Endometrial microvascular endothelial cells (primary cell): ENCODE results near the gene CTCF. TPM values are rescaled to one million over a fixed set of nuclear protein-coding genes. Genes with fewer than 3 reads are reported as not detected.

Source experiments
- in situ Hi-C: cut with HindIII; loops from 2 replicates; pipeline ENCODE4 v1.10.0; 2017; ENCODE audit warnings: low sequenced_read_pairs, low pct_unique_long_range_greater_than_20kb; ENCODE audit errors: inconsistent ontology term
- total RNA-seq: library from RNA; depleted of rRNA; stranded (reverse); fragments of >200 nt; gene quantifications from one replicate; pipeline ENCODE4 v1.2.3, GENCODE V29; 2015; ENCODE audit errors: inconsistent ontology term

The CTCF gene
- total RNA-seq, 1 donor from 2014 or later = 29.8 TPM

DNA sequence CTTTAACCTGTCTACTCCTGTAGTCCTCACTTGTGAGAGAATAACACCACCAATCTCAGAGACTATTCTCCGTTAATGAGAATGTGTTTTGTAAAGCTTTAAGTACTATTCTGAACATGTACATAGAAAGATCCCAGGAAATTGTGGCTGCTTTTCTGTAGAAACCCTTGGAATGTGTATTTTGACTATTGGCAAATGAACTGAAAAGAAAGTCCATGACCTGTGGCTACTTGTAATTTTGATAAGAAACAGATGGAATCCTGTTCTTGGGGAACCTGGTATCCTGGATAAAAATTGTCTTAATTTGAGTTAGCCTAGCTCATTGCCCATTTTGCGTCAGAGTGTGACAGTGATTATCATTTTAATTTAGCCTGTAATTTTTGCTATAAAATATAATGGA is 9.1 kb downstream of the CTCF start:
- in situ Hi-C loops = no loop called here

DNA sequence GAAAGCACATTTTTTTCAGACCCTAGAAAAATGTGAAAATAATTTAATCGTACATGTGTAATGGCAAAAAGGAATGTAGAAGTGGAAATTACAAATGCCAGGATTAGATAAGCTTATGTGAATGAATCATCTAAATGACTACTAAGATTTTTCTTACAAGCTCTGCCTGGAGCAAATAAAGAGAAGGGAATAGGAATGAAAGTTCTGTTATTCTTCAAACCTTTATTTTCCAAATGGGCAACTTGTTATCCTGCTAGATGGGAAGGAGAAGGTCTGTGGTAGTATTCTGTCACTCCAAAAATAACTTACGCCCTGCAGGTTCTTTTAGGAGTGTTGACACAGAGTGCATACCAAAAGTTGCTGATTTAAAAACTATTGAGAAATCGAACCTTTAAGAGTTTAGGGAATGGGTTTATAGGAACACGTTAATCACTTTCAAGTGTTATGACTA is 9.7 kb downstream of the CTCF start:
- in situ Hi-C loops = no loop called here

DNA sequence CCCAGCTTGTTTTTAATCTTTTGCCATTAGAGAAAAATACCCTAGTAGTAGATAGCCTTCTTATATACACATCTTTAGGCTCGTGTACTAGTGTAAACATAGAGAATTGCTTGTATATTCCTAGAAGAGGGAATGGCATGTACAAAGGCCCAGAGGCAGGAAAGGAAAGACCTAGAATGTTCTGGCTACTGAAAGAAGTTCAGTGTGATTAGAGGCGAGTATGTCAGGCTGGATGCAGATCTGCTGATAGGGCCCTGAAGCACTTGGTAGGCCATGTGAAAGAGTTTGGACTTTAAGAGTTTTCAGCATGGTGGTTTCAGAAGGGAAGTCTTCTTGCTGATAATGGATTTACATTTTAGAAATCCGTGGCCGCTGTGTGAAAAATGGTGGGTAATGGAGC is 17.4 kb downstream of the CTCF start:
- in situ Hi-C loops = no loop called here

DNA sequence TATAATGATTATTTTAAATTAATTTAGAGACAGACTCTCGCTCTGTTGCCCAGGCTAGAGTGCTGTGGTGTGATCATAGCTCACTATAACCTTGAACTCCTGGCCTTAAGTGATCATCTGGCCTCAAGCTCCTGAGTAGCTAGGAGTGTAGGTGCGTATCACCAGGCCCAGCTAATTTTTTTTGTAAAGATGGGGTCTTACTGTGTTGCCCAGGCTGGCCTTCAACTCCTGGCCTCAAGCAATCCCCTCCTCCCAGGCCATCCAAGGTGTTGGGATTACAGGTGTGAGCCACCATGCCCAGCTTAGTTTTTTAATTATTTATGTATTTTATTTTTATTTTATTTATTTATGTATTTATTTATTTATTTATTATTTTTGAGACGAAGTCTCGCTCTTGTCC is 17.9 kb downstream of the CTCF start:
- in situ Hi-C loops = no loop called here

GRCh38 chr16:67593288-67593687 is 31.0 kb downstream of the CTCF start:
- in situ Hi-C loops = no loop called here

- in situ Hi-C loops = no loop called here
Measured at GRCh38 chr16:67593701-67594100, 31.4 kb downstream of the CTCF start.

- in situ Hi-C loops = no loop called here
Measured at GRCh38 chr16:67594256-67594915, 32.1 kb downstream of the CTCF start.

GRCh38 chr16:67594956-67595355 is 32.6 kb downstream of the CTCF start:
- in situ Hi-C loops = no loop called here

DNA sequence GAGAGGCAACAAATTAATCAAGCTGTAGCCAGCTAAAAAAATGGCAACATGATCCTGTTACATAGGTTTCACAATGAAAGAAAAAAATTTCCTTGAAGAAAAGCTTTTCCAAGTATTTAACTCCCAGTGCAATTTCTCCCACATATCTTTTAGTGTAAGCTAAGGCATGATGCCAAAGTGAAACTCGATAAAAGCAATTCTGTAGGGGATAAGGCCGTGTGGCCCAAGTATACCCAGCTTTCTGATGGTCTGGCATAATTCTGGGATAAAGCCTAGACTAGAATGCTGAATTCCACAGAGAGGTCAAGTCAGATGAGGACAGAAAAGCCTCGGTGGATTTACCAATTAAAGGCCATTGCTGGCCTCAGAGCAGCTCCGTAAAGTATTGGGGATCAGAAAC is 36.2 kb downstream of the CTCF start:
- in situ Hi-C loops = no loop called here

DNA sequence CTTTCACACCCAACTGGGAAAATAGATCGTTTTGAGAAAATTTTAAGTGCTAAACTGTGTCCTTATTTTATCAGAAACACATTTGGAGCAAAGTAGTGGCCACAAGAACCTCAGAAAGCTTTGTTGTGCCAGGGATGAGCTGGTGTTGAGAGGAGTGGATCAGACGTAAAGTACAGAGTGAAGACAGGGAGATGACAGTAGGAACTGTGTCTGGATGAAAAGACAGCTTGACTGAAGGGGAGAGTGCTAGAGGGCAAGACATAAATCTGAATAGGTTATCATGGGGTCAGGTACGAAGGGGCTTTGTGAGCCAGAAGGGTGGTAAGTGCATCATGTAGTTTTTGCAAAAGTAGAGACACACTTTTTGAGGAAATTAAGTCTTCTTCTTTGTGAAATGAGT is 43.3 kb downstream of the CTCF start:
- in situ Hi-C loops = no loop called here

DNA sequence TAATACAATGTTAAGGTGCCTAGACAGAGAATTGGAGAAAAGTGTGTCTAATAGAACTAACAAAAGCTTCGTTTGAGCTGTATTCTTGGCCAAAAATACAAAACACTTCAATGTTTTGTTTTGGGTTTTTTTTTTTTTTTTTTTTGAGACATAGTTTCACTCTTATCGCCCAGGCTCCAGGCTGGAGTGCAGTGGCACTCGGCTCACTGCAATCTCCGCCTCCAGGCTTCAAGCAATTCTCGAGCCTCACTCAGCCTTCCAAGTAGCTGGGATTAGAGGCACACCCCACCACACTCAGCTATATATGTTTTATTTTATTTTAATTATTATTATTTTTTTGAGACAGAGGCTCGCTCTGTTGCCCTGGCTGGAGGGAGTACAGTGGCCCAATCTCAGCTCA is 44.3 kb downstream of the CTCF start:
- in situ Hi-C loops = no loop called here

DNA sequence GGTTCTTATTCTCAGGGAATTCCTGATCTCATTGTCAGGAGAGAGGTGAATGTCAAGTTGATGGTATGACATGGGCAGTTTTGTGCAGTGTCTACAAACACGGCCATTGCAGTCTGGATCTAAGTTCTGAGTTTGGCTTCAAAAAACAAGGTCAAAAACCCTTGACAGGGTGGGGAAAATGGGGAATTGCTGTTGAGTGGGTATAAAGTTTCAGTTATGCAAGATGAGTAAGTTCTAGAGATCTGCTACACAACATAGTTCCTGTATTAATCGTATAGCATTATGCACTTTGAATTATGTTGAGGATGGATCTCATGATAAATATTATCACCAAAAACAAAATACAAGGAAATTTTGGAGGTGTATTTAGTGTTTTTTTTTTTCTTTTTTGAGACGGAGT is 46.0 kb downstream of the CTCF start:
- in situ Hi-C loops = no loop called here

- in situ Hi-C loops = no loop called here
Measured at GRCh38 chr16:67613808-67614207, 51.5 kb downstream of the CTCF start.

- in situ Hi-C loops = no loop called here
Measured at GRCh38 chr16:67628216-67628615, 65.9 kb downstream of the CTCF start.

DNA sequence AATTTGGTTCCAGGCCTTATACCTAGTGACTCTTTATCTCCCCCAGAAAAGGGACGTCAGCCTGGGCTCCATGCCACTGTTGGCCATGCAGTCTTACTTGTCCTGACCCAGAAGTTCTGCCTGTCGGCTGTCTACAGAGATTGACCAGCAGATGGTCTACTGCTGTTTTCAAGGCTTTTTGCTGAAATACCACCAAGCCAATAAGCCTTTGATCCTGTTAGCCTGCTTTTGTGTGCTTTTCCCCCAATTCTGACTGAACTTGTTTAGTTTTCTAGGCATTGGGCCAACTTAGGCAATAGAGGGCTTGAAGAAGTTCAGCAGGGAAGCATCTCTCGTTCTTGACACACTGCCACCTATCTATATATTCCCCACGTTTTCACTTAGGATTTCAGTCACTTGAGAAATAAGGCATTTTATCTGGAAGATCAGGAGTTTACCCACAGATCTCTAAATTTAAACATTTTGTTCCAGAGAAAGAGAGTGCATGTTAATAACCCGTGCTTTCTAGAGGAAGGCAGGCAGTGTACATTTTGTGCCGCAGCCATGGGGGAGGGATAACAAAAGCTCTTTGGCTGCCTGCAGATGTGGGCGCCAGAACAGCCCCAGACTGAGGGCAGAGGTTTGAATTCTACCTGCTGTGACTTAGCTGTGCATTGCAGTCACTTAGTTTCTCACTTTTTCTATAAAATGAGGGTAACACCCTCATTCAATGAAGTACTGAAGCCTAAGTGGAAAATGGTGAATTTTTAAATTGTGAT is 70.3 kb downstream of the CTCF start:
- in situ Hi-C loops = no loop called here

GRCh38 chr16:67636713-67637112 is 74.4 kb downstream of the CTCF start:
- in situ Hi-C loops = no loop called here

GRCh38 chr16:67637625-67638024 is 75.3 kb downstream of the CTCF start:
- in situ Hi-C loops = no loop called here

DNA sequence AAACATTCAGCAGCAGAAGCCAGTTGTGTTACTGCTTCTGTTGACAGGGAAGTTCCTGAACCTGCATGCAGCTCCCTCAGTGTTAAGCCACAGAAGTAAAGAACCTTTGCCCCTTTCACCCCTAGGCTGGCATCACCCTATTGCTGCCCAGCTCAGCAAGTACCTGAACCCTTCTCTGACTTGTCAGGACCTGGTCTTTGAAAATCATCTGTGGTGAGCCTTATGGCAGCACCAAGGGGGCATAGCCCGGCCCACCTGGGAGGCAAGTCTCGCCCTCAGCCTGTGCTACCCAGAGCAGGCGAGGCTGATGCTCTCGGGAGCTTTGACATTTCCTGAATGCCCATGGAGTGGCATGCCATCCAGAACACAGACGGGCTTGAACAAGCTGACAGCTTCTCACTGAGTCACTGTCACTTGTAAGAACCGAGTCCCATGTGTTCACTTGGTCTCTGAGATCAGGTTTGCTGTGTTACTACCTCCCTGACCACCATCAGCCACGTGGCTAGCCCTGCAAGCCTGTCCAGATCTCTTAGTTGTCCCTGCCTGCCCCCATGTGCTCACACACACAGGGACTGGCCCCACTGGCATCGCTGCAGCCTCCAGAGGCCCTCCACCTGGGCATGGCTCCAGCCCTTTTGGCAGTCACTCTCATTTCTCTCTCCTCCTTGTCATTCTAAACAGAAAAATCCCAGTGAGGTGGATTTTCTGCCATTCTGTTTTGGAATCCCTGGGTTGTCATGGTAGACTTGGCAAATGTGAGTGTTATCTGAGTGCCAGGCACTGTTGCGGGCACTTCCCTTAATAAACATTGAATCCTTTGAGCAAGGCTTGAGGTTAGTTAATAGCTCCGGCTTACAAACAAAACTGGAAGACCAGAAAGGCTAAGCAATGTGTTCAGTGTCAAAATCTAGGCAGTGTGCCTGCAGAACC is 79.7 kb downstream of the CTCF start:
- in situ Hi-C loops = no loop called here

DNA sequence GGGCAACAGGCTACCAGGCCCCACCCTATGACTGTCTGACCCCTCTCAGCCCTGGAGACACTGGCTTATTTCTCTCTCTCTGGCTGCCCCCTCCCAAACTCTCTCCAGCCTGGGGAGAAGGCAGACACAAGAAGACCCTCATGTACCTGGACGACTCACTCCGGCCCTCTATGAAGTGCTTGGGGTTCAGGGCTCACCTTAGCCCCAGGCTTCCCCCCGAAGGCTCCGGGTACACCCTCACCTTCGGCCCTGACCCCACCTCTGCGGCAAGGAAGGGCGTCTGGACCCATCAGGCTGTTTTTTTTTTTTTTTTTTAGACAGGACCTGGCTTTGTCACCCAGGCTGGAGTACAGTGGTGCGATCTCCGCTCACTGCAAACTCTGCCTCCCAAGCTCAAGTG is 81.7 kb downstream of the CTCF start:
- in situ Hi-C loops = no loop called here
